Measurements from ENCODE around the gene METAP1D.
A peak's percentile ranks its signal among the peaks of the same experiment; 100 is the strongest.

METAP1D gene

DNA sequence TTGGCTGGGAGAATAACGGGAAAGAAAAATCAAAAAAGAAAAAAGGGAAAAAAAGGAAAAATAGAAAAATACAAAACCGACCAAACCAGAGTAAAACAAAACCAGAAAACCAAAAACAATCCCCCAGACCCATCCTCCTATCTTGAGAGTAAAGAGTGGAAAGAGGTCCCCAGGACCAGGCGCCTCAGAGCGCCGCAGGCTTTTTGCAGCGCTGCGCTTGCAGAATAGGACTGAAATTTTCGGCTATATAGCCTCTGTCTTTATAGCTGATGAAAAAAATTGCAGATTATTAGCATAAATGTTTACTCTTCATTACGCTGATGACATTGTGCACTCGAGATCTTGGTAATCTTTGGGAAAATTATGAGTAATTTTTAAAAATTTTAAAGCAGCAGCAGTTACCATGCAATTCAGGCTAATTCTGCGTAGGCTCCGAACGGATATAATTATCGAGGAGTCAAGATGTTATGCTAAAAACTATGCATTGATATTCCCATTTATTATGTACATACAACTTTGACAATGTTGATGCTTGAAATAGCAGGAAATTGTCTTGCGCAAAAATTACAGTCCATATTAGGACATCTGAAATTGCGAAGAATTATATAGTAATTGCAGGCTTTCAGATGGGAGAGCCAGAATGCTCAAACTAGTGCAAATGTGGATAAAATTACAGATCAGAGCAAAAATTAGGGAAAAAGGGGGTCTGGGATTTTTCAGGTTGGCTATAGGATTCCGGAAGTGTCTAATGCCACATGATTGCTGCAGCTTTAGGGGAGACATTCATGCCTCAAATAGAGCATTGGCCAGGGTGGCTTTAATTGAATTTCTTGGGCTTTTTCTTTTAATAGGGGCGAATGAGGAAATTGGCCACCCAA lies 93.9 kb downstream of the METAP1D start:
- no peak for DNase-seq

GRCh38 chr2:172094294-172095145 lies 94.8 kb downstream of the METAP1D start:
- peak; percentile 58 for DNase-seq

- peak; percentile 66 for DNase-seq
Measured at GRCh38 chr2:172095146-172095904, 95.6 kb downstream of the METAP1D start.

DNA sequence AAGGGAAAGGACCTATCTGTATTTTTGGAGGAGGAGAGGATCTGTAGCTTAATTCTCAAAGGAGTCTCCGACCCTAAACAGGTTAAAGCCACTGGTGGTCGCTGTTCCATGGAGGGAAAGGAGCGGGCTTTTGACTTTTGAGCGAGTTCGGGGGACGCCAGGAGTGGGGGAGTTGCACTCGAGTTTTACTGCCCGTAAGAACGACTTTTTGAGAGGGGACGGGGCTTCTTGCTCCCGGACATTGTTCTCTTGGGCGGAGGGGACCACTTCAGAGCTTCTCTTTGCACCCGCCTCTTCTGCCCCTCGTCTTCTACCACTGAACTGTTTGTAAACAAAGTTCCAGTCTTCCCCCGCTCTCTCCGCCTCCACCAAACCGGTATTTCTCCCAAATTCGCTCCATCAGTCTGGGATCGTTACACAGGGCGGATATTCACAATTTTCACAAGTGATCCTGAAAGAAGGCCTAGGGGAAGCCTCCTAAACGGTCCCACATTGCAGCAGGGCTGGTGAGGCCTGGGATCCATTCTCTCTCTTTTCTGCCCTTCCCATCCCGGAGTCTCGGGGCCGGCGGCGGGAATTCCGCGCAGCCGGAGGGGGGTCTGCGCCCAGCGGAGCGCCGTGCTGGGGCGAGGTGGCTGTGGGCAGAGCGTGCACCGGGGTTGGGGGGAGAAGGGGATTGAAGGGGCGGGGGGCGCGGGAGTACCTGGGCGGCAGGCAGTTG lies 96.3 kb downstream of the METAP1D start:
- DNase-seq: peak; percentile 44

GRCh38 chr2:172096626-172097547 lies 97.1 kb downstream of the METAP1D start:
- DNase-seq: peak; percentile 59

DNA sequence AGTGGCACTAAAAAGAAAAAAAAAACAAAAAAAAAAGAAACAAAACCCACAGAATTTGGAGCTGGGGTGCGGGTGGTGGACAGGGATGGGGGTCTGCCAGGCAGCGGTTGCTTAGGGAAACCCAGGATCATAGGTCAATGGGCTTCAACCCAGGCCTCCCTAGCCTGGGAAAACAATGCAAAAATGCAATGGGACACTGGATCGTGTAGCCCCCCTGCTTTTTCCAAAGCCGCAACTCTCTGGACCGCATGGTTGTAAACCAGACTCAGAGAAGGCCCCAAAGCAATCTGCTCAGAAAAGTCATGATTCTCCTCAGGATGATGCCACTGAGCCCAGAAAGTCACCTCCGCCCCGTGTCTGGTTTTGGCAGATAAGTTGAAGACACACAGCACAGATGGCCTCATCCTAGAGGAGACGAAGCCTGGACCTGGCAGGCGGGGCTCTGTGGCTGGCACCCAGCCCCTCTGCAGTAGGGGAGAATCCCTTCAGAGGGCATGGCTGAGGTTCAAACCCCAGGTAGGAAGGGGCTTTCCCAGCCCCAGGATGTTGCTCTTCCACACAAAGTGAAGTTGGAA lies 97.9 kb downstream of the METAP1D start:
- DNase-seq: peak; percentile 30

DNA sequence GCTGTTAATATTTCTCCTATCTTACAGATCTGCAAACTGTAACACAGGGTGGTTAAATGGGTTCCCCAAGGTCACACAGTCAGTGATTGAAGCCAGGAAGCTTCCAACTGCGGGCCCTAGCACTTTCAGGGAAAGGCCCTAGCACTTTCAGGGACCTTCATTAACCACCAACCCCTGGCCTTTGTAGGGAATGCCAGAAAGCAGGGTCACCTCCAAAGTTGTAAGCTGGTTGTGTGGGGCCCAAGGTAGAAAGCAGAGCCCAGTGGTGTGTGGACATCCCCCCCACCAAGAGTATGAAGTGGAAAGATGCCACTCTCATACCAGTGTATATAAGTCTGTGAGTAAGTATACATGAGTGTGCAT lies 98.5 kb downstream of the METAP1D start:
- DNase-seq: peak; percentile 32

DNA sequence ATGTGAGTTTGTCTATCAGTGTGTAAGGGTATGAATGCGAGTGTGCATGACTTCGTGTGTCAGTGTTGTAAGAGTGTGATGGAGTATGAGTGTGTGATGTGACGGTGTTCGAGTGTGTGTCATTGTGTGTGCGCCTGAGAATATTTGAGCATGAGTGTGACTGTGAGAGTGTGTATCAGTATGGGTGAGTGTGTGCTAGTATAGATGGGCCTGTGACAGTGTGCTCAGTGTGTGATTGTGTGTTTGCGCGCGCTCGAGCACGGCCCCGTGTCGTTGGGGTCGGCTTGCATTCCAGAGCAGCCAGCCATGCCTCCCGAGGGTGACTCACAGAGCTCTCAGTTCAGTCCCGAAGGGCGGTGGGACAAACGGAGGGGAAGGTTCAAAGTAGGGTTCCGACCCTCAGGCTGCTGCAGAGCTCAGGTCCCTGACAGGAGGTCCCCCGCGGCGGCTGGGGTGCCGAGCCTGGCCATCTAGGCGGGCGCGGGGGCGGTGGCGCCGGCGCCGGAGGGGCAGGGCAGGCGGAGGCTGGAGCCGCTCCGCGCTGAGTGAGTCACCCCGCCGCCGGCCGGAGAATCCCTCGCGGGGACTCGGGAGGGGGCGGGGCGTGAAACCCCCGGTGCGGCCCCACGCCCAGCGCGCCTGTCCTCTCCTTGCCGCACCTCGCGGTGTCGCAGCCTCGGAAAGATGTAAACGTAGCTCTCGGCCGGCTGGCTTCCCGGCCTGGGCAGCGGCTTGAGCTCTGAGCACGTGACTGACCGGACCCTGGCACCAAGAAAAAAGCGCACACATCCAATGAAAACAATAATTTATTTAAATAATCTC lies 99.1 kb downstream of the METAP1D start:
- DNase-seq: peak; percentile 76

GRCh38 chr2:172099472-172100079 lies 99.8 kb downstream of the METAP1D start:
- no peak for DNase-seq

DNA sequence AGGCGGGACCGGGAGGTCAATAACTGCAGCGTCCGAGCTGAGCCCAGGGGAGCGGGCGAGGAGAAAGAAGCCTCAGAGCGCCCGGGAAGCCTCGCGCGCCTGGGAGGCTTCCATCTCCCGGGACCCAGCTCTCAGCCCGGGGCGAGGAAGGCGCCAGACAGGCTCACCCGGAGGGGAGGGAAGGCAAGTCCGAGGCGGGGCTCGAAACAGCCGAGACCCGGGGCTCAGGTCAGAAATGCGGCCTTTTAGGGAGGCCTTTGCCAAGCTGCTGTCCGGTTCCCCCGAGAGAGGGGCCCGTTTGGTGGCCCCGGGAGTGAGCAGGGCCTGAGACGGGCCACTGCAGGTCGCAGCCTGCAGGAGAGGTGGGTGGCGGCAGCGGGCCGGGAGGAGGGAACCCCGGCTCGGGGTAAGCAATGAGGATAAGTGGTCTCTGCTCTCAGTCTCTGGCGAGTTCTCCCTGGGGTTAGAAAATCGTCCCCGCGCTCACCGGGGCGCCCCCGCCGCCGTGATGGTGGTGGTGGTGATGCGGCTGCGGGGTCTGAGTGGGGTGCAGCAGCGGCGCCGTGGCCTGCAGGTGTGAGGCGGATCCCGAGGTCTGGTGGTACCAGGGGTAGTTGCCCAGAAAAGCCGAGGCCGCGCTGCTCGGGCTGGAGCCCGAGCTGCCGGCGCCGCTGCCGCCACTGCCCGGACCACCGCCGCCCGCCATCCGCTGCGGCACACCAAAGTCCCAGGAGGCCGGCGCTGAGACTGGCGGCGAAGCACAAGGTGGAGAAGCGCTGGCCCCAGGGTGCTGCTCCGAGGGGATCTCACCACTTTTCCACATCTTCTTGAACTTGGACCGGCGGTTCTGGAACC lies 100.6 kb downstream of the METAP1D start:
- peak; percentile 61 for DNase-seq

GRCh38 chr2:172100935-172101820 lies 101.4 kb downstream of the METAP1D start:
- peak; percentile 67 for DNase-seq

DNA sequence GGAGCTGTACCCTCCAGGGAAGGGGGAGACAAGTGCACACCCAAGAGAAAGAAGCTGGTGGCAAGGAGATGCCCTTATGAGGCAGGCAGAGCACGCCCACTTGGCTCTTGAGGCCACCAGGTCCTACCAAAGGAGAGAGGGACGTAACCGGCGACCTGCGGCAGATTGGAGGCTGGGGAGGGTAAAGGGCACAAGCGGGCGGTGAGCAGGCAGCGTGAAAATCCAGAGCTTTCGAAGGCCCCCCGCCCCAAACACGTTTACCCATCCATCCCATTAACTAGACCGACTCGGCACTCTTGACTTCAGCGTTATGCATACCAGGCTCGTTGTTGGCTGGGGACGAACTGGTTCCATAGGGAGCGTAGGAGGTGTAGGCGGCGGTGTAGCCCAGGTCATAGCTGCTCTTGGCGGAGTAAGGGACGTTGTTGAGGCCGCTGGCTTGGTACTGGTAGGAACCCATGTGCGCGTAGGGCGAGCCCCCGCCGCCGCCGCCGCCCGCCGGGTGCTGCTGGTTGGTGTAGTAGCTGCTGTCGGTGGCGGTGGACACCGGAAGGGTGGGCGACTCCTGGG lies 102.2 kb downstream of the METAP1D start:
- DNase-seq: peak; percentile 83

DNA sequence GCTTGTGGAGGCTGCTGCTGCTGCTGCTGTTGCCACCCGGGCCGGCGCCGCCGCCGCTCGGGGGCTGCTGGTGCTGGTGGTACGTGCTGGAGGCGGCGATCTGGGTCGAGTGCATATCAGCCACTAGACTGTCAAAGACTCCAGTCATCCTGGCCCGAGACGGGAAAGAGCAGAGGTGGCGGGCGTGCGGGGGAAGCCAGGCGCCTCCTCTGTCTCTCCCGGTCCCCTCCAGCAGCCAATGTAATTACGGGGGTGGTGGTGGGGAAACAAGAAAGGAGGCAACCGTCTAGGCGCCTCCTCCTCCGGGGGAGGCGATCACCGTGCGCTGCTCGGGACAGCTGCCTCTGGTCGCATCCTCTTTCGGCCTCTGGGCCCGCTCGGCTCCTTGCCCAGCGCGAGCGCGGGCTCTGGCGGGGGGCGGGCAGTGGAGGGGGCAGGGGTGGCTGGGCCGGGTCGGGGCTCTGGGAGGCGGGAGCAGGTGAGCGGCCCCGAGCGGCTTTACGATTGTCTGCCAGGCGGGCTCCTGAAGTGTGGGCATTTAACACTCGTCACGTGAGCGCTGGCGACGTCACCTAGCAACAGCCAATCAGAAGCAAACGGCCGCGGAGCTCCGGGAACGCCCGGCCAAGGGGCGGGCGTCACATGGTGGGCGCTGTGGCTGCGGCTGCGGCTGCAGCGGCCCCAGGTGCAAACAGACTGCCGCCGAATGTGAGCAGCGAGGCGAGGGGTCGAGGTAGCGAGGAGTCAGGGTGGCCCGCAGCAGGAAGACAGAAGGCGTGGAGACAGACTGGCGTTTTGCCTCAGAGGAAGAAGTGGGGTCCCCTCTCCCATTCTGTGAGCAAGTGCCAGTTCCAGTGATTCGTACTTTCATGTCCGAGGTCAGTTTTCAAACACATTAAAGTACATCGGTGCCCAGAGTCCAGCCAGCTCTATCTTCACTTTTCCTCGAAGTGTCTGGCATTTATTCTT lies 102.9 kb downstream of the METAP1D start, which contains the start of gene DLX2:
DLX2 (minus strand) TSS at position 510 of the 969 bp plus-strand sequence; CDS start at position 148, 362 bp downstream.
- DNase-seq: peak; percentile 96

GRCh38 chr2:172103471-172104272 lies 103.9 kb downstream of the METAP1D start:
- peak; percentile 94 for DNase-seq
